NCI-H2196 treated with DMSO at 0.1 percent for 48 hours (cell line): ENCODE results near the gene DERA.
"Not testable (repeated sequence)": the region's sequence is repeated elsewhere in the genome, so short reads cannot be mapped to it uniquely, and the experiment has no call there.

Experiments
- DNase-seq: peaks from one replicate; lab custom pipeline; 2025; ENCODE audit not compliant: unreplicated experiment; lab: John Stamatoyannopoulos, UW

DERA gene

GRCh38 chr12:15956413-15957185 lies 45.5 kb downstream of the DERA start:
- DNase-seq = no peak

- no peak for DNase-seq
Measured at GRCh38 chr12:15962760-15963159, 51.6 kb downstream of the DERA start.

- no peak for DNase-seq
Measured at GRCh38 chr12:15963271-15963670, 52.1 kb downstream of the DERA start.

GRCh38 chr12:15966426-15966825 lies 55.3 kb downstream of the DERA start:
- no peak for DNase-seq

GRCh38 chr12:15967053-15967452 lies 55.9 kb downstream of the DERA start:
- DNase-seq = not testable (repeated sequence)

GRCh38 chr12:15971211-15971610 lies 60.1 kb downstream of the DERA start:
- DNase-seq = no peak

- DNase-seq = no peak
Measured at GRCh38 chr12:15972894-15973293, 61.8 kb downstream of the DERA start.

GRCh38 chr12:15977999-15978951 lies 67.1 kb downstream of the DERA start:
- DNase-seq = no peak

- DNase-seq = no peak
Measured at GRCh38 chr12:15979096-15980092, 68.3 kb downstream of the DERA start.

GRCh38 chr12:15982071-15982470 lies 70.9 kb downstream of the DERA start:
- DNase-seq = no peak

GRCh38 chr12:15982471-15982870 lies 71.3 kb downstream of the DERA start:
- DNase-seq = no peak

GRCh38 chr12:15982921-15983320 lies 71.8 kb downstream of the DERA start:
- DNase-seq = no peak

- no peak for DNase-seq
Measured at GRCh38 chr12:15984097-15984800, 73.1 kb downstream of the DERA start.

- no peak for DNase-seq
Measured at GRCh38 chr12:15984963-15985362, 73.8 kb downstream of the DERA start.

- no peak for DNase-seq
Measured at GRCh38 chr12:15987696-15988095, 76.6 kb downstream of the DERA start.

- DNase-seq = no peak
Measured at GRCh38 chr12:15988983-15989755, 78.0 kb downstream of the DERA start.

GRCh38 chr12:15995801-15996200 lies 84.7 kb downstream of the DERA start:
- DNase-seq = no peak

GRCh38 chr12:15996254-15996653 lies 85.1 kb downstream of the DERA start:
- no peak for DNase-seq

GRCh38 chr12:15996948-15997347 lies 85.8 kb downstream of the DERA start:
- DNase-seq = no peak
